ENCODE data around the gene MATCAP1. TPM values are rescaled to one million over a fixed set of nuclear protein-coding genes. Genes with fewer than 3 reads are reported as not detected.

The MATCAP1 gene
- total and polyA plus RNA-seq, 2 experiments from 2014 or later, result 53.7 to 78.1 TPM

- Histone ChIP-seq H3K27ac (no peak overlapping the region), H3K27me3 (peaks cover 29% of the 10 kb centered on the region), H3K4me1 (ENCODE audit: low read depth) (no peaks in the 10 kb centered on the region), H3K9me3 (ENCODE audit: low read depth) (no peaks in the 10 kb centered on the region), H3K4me3 (no peak overlapping the region), H3K36me3 (peaks cover 8% of the 10 kb centered on the region)
- no peak for DNase-seq (ENCODE audit: low read depth in 1 of 2, low spot score in 1 of 2)
- TF ChIP-seq CTCF (IDR thresholded peaks at IDR 0.05; ENCODE audit: low read depth, low read length), result no peak
These were observed 34.3 kb downstream of the MATCAP1 start for GRCh38 chr16:67149276-67150046.

- H3K9me3 ChIP-seq (ENCODE audit: low read depth), result no peaks in the 10 kb centered on the region
- peaks cover 22% of the 10 kb centered on the region for H3K27me3 ChIP-seq
- H3K36me3 ChIP-seq, result peaks cover 15% of the 10 kb centered on the region
- DNase-seq (ENCODE audit: low read depth in 1 of 2, low spot score in 1 of 2), result no peak
- H3K4me3 ChIP-seq, result no peak overlapping the region
- H3K27ac ChIP-seq, result no peak overlapping the region
- no peaks in the 10 kb centered on the region for H3K4me1 ChIP-seq (ENCODE audit: low read depth)
- no peak for TF ChIP-seq CTCF (IDR thresholded peaks at IDR 0.05; ENCODE audit: low read depth, low read length)
These were observed 35.0 kb downstream of the MATCAP1 start for GRCh38 chr16:67148656-67149275.

GRCh38 chr16:67148221-67148620, 35.5 kb downstream of the MATCAP1 start:
- H3K27me3 ChIP-seq, result peaks cover 16% of the 10 kb centered on the region
- no peak overlapping the region for H3K4me3 ChIP-seq
- peaks cover 19% of the 10 kb centered on the region for H3K36me3 ChIP-seq
- no peak overlapping the region for H3K27ac ChIP-seq
- no peaks in the 10 kb centered on the region for H3K9me3 ChIP-seq (ENCODE audit: low read depth)
- no peak for TF ChIP-seq CTCF (IDR thresholded peaks at IDR 0.05; ENCODE audit: low read depth, low read length)
- DNase-seq (ENCODE audit: low read depth in 1 of 2, low spot score in 1 of 2), result no peak
- no peaks in the 10 kb centered on the region for H3K4me1 ChIP-seq (ENCODE audit: low read depth)

GRCh38 chr16:67147437-67148140, 36.2 kb downstream of the MATCAP1 start:
- H3K36me3 ChIP-seq, result peaks cover 19% of the 10 kb centered on the region
- no peak overlapping the region for H3K27ac ChIP-seq

More at GRCh38 chr16:67147437-67148140, 36.2 kb downstream of the MATCAP1 start:
- no peak for TF ChIP-seq CTCF (IDR thresholded peaks at IDR 0.05; ENCODE audit: low read depth, low read length)
- DNase-seq (ENCODE audit: low read depth in 1 of 2, low spot score in 1 of 2), result no peak
- no peak overlapping the region for H3K4me3 ChIP-seq
- H3K27me3 ChIP-seq, result peaks cover 10% of the 10 kb centered on the region
- H3K9me3 ChIP-seq (ENCODE audit: low read depth), result no peaks in the 10 kb centered on the region
- H3K4me1 ChIP-seq (ENCODE audit: low read depth), result no peaks in the 10 kb centered on the region

Measured in cardiac muscle cell (in vitro differentiated cells and primary cell).